Type B pancreatic cell (in vitro differentiated cells): ENCODE data around the gene ITM2C. TPM values are rescaled to one million over a fixed set of nuclear protein-coding genes. Genes with fewer than 3 reads are reported as not detected.

Experiments
- DNase-seq: peaks from one replicate; pipeline ENCODE4 v3.0.0; 2021; ENCODE audit warnings: mixed read lengths; ENCODE audit not compliant: unreplicated experiment; ENCODE audit errors: extremely low spot score
- H3K27ac Mint-ChIP-seq: 2 replicates; pipeline ENCODE4 v1.8.0; 2021; ENCODE audit warnings: mild to moderate bottlenecking, mixed read lengths
- H3K27me3 Mint-ChIP-seq: 2 replicates; pipeline ENCODE4 v1.8.0; 2021; ENCODE audit warnings: mixed read lengths
- H3K36me3 Mint-ChIP-seq: 2 replicates; pipeline ENCODE4 v1.8.0; 2021; ENCODE audit warnings: mixed read lengths
- H3K4me1 Mint-ChIP-seq: one replicate; pipeline ENCODE4 v1.8.0; 2021; ENCODE audit warnings: mixed read lengths; ENCODE audit not compliant: unreplicated experiment
- H3K4me3 Mint-ChIP-seq: 2 replicates; pipeline ENCODE4 v1.8.0; 2021; ENCODE audit warnings: mild to moderate bottlenecking, mixed read lengths
- H3K9me3 Mint-ChIP-seq: 2 replicates; pipeline ENCODE4 v1.8.0; 2021; ENCODE audit warnings: mixed read lengths
- CTCF ChIP-seq: fragments of 200-600 bp; sonication (generic); conservative IDR thresholded peaks from 2 replicates; pipeline ENCODE4 v1.5.0; 2021; ENCODE audit warnings: antibody characterized with exemption, mild to moderate bottlenecking
- total RNA-seq: library from RNA; stranded (reverse); gene quantifications from 2 replicates; pipeline ENCODE4 v1.2.1, GENCODE V29; 2021; ENCODE audit warnings: low replicate concordance

The ITM2C gene
- total RNA-seq, 1 donor from 2014 or later = 285 TPM

- no peaks in the 10 kb centered on the region for H3K9me3 Mint-ChIP-seq
- H3K4me3 Mint-ChIP-seq = no peak overlapping the region
- no peak for TF ChIP-seq CTCF
- DNase-seq = no peak
- H3K4me1 Mint-ChIP-seq = peaks cover 6% of the 10 kb centered on the region
- H3K27ac Mint-ChIP-seq = no peak overlapping the region
- peaks cover 8% of the 10 kb centered on the region for H3K36me3 Mint-ChIP-seq
- peaks cover 10% of the 10 kb centered on the region for H3K27me3 Mint-ChIP-seq
Observed at GRCh38 chr2:230821991-230822520, 42.7 kb upstream of the ITM2C start.

- TF ChIP-seq CTCF = no peak
- Mint-ChIP-seq H3K9me3 (no peaks in the 10 kb centered on the region), H3K36me3 (peaks cover 8% of the 10 kb centered on the region)
Observed at GRCh38 chr2:230823264-230823964, 41.3 kb upstream of the ITM2C start.

GRCh38 chr2:230824406-230824978 is 40.2 kb upstream of the ITM2C start:
- Mint-ChIP-seq H3K36me3 (peaks cover 8% of the 10 kb centered on the region), H3K4me1 (peaks cover 6% of the 10 kb centered on the region), H3K4me3 (no peak overlapping the region), H3K9me3 (no peaks in the 10 kb centered on the region), H3K27me3 (peaks cover 12% of the 10 kb centered on the region), H3K27ac (peak overlapping the region; percentile 58)
- no peak for DNase-seq
- TF ChIP-seq CTCF = peak; percentile 91

More at GRCh38 chr2:230823264-230823964, 41.3 kb upstream of the ITM2C start:
- DNase-seq = no peak
- Mint-ChIP-seq H3K27ac (no peak overlapping the region), H3K4me3 (no peak overlapping the region), H3K4me1 (peaks cover 6% of the 10 kb centered on the region), H3K27me3 (peaks cover 12% of the 10 kb centered on the region)

- H3K36me3 Mint-ChIP-seq = peaks cover 7% of the 10 kb centered on the region
Observed at GRCh38 chr2:230825354-230825753, 39.4 kb upstream of the ITM2C start.

GRCh38 chr2:230827774-230828271 is 36.9 kb upstream of the ITM2C start:
- Mint-ChIP-seq H3K9me3 (no peaks in the 10 kb centered on the region), H3K27me3 (peaks cover 23% of the 10 kb centered on the region), H3K4me1 (peaks cover 14% of the 10 kb centered on the region), H3K36me3 (no peaks in the 10 kb centered on the region), H3K4me3 (no peak overlapping the region), H3K27ac (no peak overlapping the region)
- DNase-seq = no peak
- no peak for TF ChIP-seq CTCF

More at GRCh38 chr2:230825354-230825753, 39.4 kb upstream of the ITM2C start:
- Mint-ChIP-seq H3K27ac (no peak overlapping the region), H3K27me3 (peaks cover 15% of the 10 kb centered on the region), H3K4me3 (no peak overlapping the region), H3K9me3 (no peaks in the 10 kb centered on the region), H3K4me1 (peaks cover 6% of the 10 kb centered on the region)
- TF ChIP-seq CTCF = no peak
- no peak for DNase-seq
